C4-2B (cell line): ENCODE results near the gene PTPRB.
"Not testable (repeated sequence)": the region's sequence is repeated elsewhere in the genome, so short reads cannot be mapped to it uniquely, and the experiment has no call there.

ENCODE experiments used
- H3K27ac ChIP-seq: fragments of 450-650 bp; 2 replicates; pipeline ENCODE4 v1.5.1; 2017
- CTCF ChIP-seq: fragments of 450-650 bp; conservative IDR thresholded peaks from 2 replicates; pipeline ENCODE4 v1.5.1; 2017; ENCODE audit warnings: mild to moderate bottlenecking
- ZFX ChIP-seq: fragments of 450-650 bp; IDR thresholded peaks from 2 replicates; pipeline ENCODE4 v1.6.1; 2017

PTPRB gene

DNA sequence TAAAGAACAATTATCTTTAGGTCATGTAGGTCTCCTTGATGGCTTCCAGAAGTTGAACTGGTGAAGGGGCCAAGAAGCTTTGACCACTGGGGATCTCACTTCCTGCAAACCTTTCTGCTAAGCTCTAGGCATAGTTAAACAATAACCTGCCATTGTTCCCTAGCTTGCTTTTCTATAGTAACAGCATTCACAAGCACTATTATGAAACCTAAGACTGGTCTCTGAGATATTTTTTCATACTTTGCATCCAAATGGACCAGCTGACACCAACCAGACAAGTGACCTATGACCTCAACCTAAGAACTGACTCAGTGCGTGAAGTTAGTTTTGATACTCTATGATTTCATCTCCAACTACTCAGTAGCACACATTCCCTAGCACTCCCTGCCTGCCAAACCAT is 129.1 kb downstream of the PTPRB start:
- H3K27ac ChIP-seq = no peak overlapping the region
- TF ChIP-seq CTCF = no peak
- TF ChIP-seq ZFX = no peak

- no peak overlapping the region for H3K27ac ChIP-seq
Observed at GRCh38 chr12:70507442-70507841, 129.8 kb downstream of the PTPRB start.

DNA sequence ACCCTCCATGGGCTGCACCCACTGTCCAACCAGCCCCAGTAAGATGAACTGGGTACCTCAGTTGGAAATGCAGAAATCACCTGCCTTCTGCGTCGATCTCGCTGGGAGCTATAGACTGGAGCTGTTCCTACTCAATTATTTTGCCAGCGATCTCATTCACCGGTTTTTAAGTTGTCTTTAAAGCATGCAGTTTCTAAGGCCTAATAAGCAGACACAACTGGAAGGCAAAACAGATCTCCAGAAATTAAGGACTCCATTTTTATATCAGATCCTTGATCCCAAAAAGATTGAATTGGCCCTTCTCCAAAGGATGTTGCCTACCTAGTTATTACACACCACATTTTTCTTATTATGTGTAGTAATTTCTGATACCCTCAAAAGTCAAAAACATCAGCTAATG is 139.7 kb downstream of the PTPRB start:
- TF ChIP-seq CTCF = no peak
- no peak for TF ChIP-seq ZFX
- H3K27ac ChIP-seq = no peak overlapping the region

More at GRCh38 chr12:70507442-70507841, 129.8 kb downstream of the PTPRB start:
- TF ChIP-seq CTCF (no peak), ZFX (no peak)

GRCh38 chr12:70492904-70493303 is 144.3 kb downstream of the PTPRB start:
- not testable (repeated sequence) for H3K27ac ChIP-seq

GRCh38 chr12:70490928-70491327 is 146.3 kb downstream of the PTPRB start:
- H3K27ac ChIP-seq = not testable (repeated sequence)

DNA sequence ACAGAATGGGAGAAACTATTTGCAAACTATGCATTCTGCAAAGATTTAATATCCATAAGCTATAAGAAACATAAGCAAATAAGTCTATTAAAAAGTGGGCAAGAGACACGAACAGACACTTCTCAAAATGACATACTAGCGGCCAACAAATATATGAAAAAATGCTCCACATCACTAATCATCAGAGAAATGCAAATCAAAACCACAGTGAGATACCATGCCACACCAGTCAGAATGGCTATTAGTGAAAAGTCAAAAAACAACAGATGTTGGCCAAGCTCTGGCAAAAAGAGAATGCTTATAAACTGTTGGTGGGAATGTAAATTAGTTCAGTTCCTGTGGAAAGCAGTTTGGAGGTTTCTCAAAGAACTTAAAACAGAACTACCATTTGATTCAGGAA is 149.8 kb downstream of the PTPRB start:
- H3K27ac ChIP-seq = no peak overlapping the region
- TF ChIP-seq ZFX = no peak
- no peak for TF ChIP-seq CTCF

DNA sequence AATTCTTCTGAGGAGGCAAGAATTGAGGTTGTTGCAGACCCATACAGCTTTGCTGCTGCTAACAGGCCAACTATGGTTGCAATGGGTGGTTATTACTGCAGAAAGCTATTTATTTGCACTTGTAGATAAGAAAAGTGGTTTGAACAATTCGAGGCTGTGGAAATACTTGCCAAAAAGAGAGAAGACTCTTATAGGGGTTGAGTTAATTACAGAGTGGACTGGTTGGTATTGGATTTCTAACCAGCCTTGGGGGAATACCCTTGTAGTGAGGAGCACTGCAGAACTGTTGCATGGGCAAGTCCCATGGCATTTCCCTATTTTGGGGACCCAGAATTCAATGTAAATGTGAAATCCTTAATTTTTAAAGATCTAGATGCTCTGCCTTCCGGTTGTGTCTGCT is 150.6 kb downstream of the PTPRB start:
- TF ChIP-seq ZFX = no peak
- no peak for TF ChIP-seq CTCF
- H3K27ac ChIP-seq = no peak overlapping the region

DNA sequence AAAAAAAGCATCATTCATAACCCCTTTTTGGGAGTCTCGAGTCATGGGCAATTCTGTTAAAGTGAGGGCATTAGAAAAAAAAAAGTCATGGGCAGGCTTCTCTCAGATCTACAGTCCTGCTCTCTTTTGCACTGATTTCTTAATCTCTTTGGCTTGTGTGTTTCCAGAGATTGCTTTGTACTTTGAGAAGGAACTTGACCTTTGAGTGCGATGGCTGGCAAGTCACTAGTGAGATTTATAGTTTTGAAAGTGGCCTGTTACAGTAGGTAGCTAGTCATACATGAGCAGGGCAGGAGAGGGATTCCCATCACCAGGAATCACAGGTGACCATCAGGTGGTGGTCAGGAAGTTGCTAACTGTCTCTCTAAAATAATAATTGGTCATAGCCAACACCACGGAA is 151.5 kb downstream of the PTPRB start:
- no peak overlapping the region for H3K27ac ChIP-seq
- no peak for TF ChIP-seq ZFX
- no peak for TF ChIP-seq CTCF

GRCh38 chr12:70484464-70484863 is 152.8 kb downstream of the PTPRB start:
- TF ChIP-seq ZFX (no peak), CTCF (no peak)
- H3K27ac ChIP-seq = no peak overlapping the region
